Measurements from ENCODE around the gene CLTC. TPM values are rescaled to one million over a fixed set of nuclear protein-coding genes. Genes with fewer than 3 reads are reported as not detected.

The CLTC gene
- total RNA-seq, 2 experiments from 2014 or later, result 123 to 227 TPM

GRCh38 chr17:59688496-59688895 lies 68.8 kb downstream of the CLTC start:
- ChIA-PET CTCF (ENCODE audit: unreplicated experiment) (no interaction called here), POLR2A (interaction anchor here (0.6 to 2.5 kb wide), 2 partner anchors 18 to 478 kb away, joined by 3 to 11 read pairs; no protein-coding TSS in a partner anchor)
- Histone ChIP-seq H3K27ac (ENCODE audit: low read depth, low read length, poor library complexity, severe bottlenecking) (no peak overlapping the region), H3K36me3 (ENCODE audit: insufficient read depth, low read length) (peaks cover 97% of the 10 kb centered on the region), H3K4me3 (ENCODE audit: low read depth, low read length, poor library complexity, severe bottlenecking) (no peak overlapping the region), H3K79me2 (ENCODE audit: insufficient read depth, low read depth, low read length) (peaks cover 24% of the 10 kb centered on the region; the same call in 1 of the 2 replicates), H3K9me2 (ENCODE audit: insufficient read depth, low read length) (no peaks in the 10 kb centered on the region), H3K4me2 (ENCODE audit: low read length) (no peak overlapping the region), H4K20me1 (ENCODE audit: insufficient read depth, low read length) (no peaks in the 10 kb centered on the region), H2AFZ (ENCODE audit: low read length) (no peak overlapping the region), H3K4me1 (ENCODE audit: insufficient read depth, low read length, poor library complexity, severe bottlenecking) (no peaks in the 10 kb centered on the region), H3K9me3 (ENCODE audit: low read length) (no peaks in the 10 kb centered on the region)
- BruUV-seq (replicated peaks), result no TSS peak
- DNase-seq (ENCODE audit: low spot score), result no peak
- intact Hi-C loops (cut with micrococcal nuclease; ENCODE audit: unreplicated experiment), result loop anchor here (5.0 kb wide), 1 partner anchor 41 kb away; no protein-coding TSS in a partner anchor
- no peak for TF ChIP-seq CTCF (conservative IDR thresholded peaks at IDR 0.05; ENCODE audit: low read length)
- TF ChIP-seq EZH2phosphoT487 (IDR thresholded peaks at IDR 0.05; ENCODE audit: borderline replicate concordance, low read depth, low read length), result no peak

- Histone ChIP-seq H3K9me2 (ENCODE audit: insufficient read depth, low read length) (no peaks in the 10 kb centered on the region), H3K79me2 (ENCODE audit: insufficient read depth, low read depth, low read length) (peaks cover 54% of the 10 kb centered on the region), H3K4me1 (ENCODE audit: insufficient read depth, low read length, poor library complexity, severe bottlenecking) (peaks cover 4% of the 10 kb centered on the region), H3K4me3 (ENCODE audit: low read depth, low read length, poor library complexity, severe bottlenecking) (no peak overlapping the region), H3K9me3 (ENCODE audit: low read length) (no peaks in the 10 kb centered on the region), H4K20me1 (ENCODE audit: insufficient read depth, low read length) (peaks cover 20% of the 10 kb centered on the region), H3K4me2 (ENCODE audit: low read length) (no peak overlapping the region), H3K36me3 (ENCODE audit: insufficient read depth, low read length) (peaks cover 97% of the 10 kb centered on the region), H3K27ac (ENCODE audit: low read depth, low read length, poor library complexity, severe bottlenecking) (no peak overlapping the region), H2AFZ (ENCODE audit: low read length) (no peak overlapping the region)
- intact Hi-C loops (cut with micrococcal nuclease; ENCODE audit: unreplicated experiment), result no loop called here
- no TSS peak for BruUV-seq (replicated peaks)
- no peak for DNase-seq (ENCODE audit: low spot score)
- TF ChIP-seq EZH2phosphoT487 (IDR thresholded peaks at IDR 0.05; ENCODE audit: borderline replicate concordance, low read depth, low read length) (no peak), CTCF (conservative IDR thresholded peaks at IDR 0.05; ENCODE audit: low read length) (no peak)
- CTCF ChIA-PET (ENCODE audit: unreplicated experiment), result no interaction called here
- POLR2A ChIA-PET, result no interaction called here
These were observed 73.9 kb downstream of the CLTC start for GRCh38 chr17:59693582-59693981.

- DNase-seq (ENCODE audit: low spot score), result no peak
- Histone ChIP-seq H3K4me2 (ENCODE audit: low read length) (no peak overlapping the region), H4K20me1 (ENCODE audit: insufficient read depth, low read length) (peaks cover 27% of the 10 kb centered on the region), H3K27ac (ENCODE audit: low read depth, low read length, poor library complexity, severe bottlenecking) (no peak overlapping the region), H3K9me3 (ENCODE audit: low read length) (no peaks in the 10 kb centered on the region), H2AFZ (ENCODE audit: low read length) (no peak overlapping the region), H3K79me2 (ENCODE audit: insufficient read depth, low read depth, low read length) (peaks cover 54% of the 10 kb centered on the region), H3K4me1 (ENCODE audit: insufficient read depth, low read length, poor library complexity, severe bottlenecking) (peaks cover 5% of the 10 kb centered on the region), H3K4me3 (ENCODE audit: low read depth, low read length, poor library complexity, severe bottlenecking) (no peak overlapping the region), H3K36me3 (ENCODE audit: insufficient read depth, low read length) (peaks cover 97% of the 10 kb centered on the region), H3K9me2 (ENCODE audit: insufficient read depth, low read length) (no peaks in the 10 kb centered on the region)
- CTCF ChIA-PET (ENCODE audit: unreplicated experiment), result no interaction called here
- POLR2A ChIA-PET, result no interaction called here
- TF ChIP-seq EZH2phosphoT487 (IDR thresholded peaks at IDR 0.05; ENCODE audit: borderline replicate concordance, low read depth, low read length), result no peak
- TF ChIP-seq CTCF (conservative IDR thresholded peaks at IDR 0.05; ENCODE audit: low read length), result no peak
- intact Hi-C loops (cut with micrococcal nuclease; ENCODE audit: unreplicated experiment), result no loop called here
- BruUV-seq (replicated peaks), result no TSS peak
These were observed 74.6 kb downstream of the CLTC start for GRCh38 chr17:59694344-59694743.
